GM12878 (cell line): ENCODE data around the gene NPB. TPM values are rescaled to one million over a fixed set of nuclear protein-coding genes. Genes with fewer than 3 reads are reported as not detected.

Experiments used
- ATAC-seq: fragments of 200-7000 bp; cut with Tn5 transposase; 3 replicates; pipeline ENCODE4 v1.9.1; 2020; ENCODE audit warnings: mild to moderate bottlenecking, moderate library complexity
- BruUV-seq: library from RNA; stranded (reverse); fragments of 400-500 nt; replicated peaks from 2 replicates; lab custom pipeline; 2021; lab: Mats Ljungman, UMichigan
- CTCF ChIA-PET: fragments of 300-600 bp; sonication (Branson Sonifier 250); formaldehyde crosslinking; extraction: SDS; loops from one replicate; lab custom pipeline; 2021; ENCODE audit warnings: inconsistent platforms; lab: Yijun Ruan, JAX
- POLR2A ChIA-PET: fragments of 350-600 bp; formaldehyde crosslinking; extraction: SDS; loops from one replicate; lab custom pipeline; 2021; ENCODE audit warnings: inconsistent platforms; lab: Charles Lee
- RAD21 ChIA-PET: fragments of 300-600 bp; sonication (Branson Sonifier 250); formaldehyde crosslinking; loops from one replicate; lab custom pipeline; 2023; ENCODE audit warnings: antibody characterized with exemption; ENCODE audit not compliant: unreplicated experiment; lab: Charles Lee
- SMC1A ChIA-PET: fragments of 300-600 bp; sonication (Branson Sonifier 250); formaldehyde crosslinking; loops from one replicate; lab custom pipeline; 2023; ENCODE audit not compliant: unreplicated experiment, uncharacterized antibody; lab: Charles Lee
- DNase-seq: peaks from one replicate; pipeline ENCODE4 v3.0.0-alpha.2; 2011; ENCODE audit warnings: low read depth, low spot score
- FAIRE-seq: peaks from 3 replicates; lab custom pipeline; 2011; peaks lifted over from hg19 to GRCh38; lab: Jason Lieb, UNC
- H2AFZ ChIP-seq: 2 replicates; pipeline ENCODE4 v1.6.0; 2011; ENCODE audit warnings: low read depth, low read length, control low read depth; ENCODE audit not compliant: control insufficient read depth
- H3K27ac ChIP-seq: 2 replicates; pipeline ENCODE4 v1.5.1; 2011; ENCODE audit warnings: control low read depth; ENCODE audit not compliant: control insufficient read depth, insufficient read depth
- H3K27me3 ChIP-seq, 2 experiments: replicated peaks in 1 of 2; 2 replicates each; pipeline versions ENCODE4 v1.6.0 to v1.6.1; 2011; ENCODE audit warnings: low read length in 1 of 2; ENCODE audit not compliant: control insufficient read depth in 2 of 2, insufficient read depth in 2 of 2
- H3K36me3 ChIP-seq, 2 experiments: 2 replicates each; pipeline ENCODE4 v1.5.1; 2011; ENCODE audit warnings: low read length in 1 of 2; ENCODE audit not compliant: control insufficient read depth in 2 of 2, insufficient read depth in 2 of 2
- H3K4me1 ChIP-seq: 2 replicates; pipeline ENCODE4 v1.6.1; 2011; ENCODE audit warnings: mild to moderate bottlenecking, low read length, moderate library complexity, mixed read lengths; ENCODE audit not compliant: control insufficient read depth, insufficient read depth
- H3K4me2 ChIP-seq: 2 replicates; pipeline ENCODE4 v1.6.0; 2011; ENCODE audit warnings: control low read depth; ENCODE audit not compliant: control insufficient read depth, insufficient read depth
- H3K4me3 ChIP-seq: fragments of 200-600 bp; sonication (generic); 2 replicates; pipeline ENCODE4 v1.5.1; 2016
- H3K79me2 ChIP-seq: 2 replicates; pipeline ENCODE4 v1.6.0; 2011; ENCODE audit warnings: low read length; ENCODE audit not compliant: control insufficient read depth, insufficient read depth
- H3K9ac ChIP-seq: 2 replicates; pipeline ENCODE4 v1.8.0; 2011; ENCODE audit warnings: low read length, control low read depth, mixed read lengths; ENCODE audit not compliant: control insufficient read depth, insufficient read depth
- H3K9me3 ChIP-seq: replicated peaks from 3 replicates; pipeline ENCODE4 v1.5.1; 2011; ENCODE audit warnings: mild to moderate bottlenecking, low read length; ENCODE audit not compliant: control insufficient read depth, insufficient read depth
- H4K20me1 ChIP-seq: 2 replicates; pipeline ENCODE4 v1.6.0; 2011; ENCODE audit not compliant: control insufficient read depth, insufficient read depth
- CEBPB ChIP-seq, 2 experiments: fragments of 150-350 bp in 1 of 2; IDR thresholded peaks; 2 replicates each; pipeline ENCODE4 v1.6.1; 2012 to 2014; ENCODE audit warnings: low read depth in 2 of 2, low read length in 2 of 2, borderline replicate concordance in 1 of 2, inconsistent platforms in 1 of 2
- DPF2 ChIP-seq: fragments of 450-650 bp; IDR thresholded peaks from 2 replicates; pipeline ENCODE4 v1.6.1; 2017; ENCODE audit warnings: mild to moderate bottlenecking
- E4F1 ChIP-seq: fragments of 450-650 bp; IDR thresholded peaks from 2 replicates; pipeline ENCODE4 v1.6.1; 2018; ENCODE audit warnings: borderline replicate concordance, mild to moderate bottlenecking; ENCODE audit not compliant: partially characterized antibody
- EED ChIP-seq: sonication (generic); IDR thresholded peaks from 2 replicates; pipeline ENCODE4 v1.6.1; 2016; ENCODE audit warnings: antibody characterized with exemption, low read depth
- FOS ChIP-seq: IDR thresholded peaks from 3 replicates; pipeline ENCODE4 v1.6.1; 2011; ENCODE audit warnings: borderline replicate concordance; ENCODE audit not compliant: insufficient read length; ENCODE audit errors: extremely low read depth
- FOXK2 ChIP-seq: fragments of 450-650 bp; IDR thresholded peaks from 2 replicates; pipeline ENCODE4 v1.6.1; 2017; ENCODE audit warnings: mild to moderate bottlenecking, moderate library complexity
- HDAC6 ChIP-seq: fragments of 200-600 bp; sonication (generic); IDR thresholded peaks from one replicate; pipeline ENCODE4 v1.8.0; 2017; ENCODE audit warnings: antibody characterized with exemption; ENCODE audit not compliant: unreplicated experiment
- HDGF ChIP-seq: fragments of 450-650 bp; IDR thresholded peaks from 2 replicates; pipeline ENCODE4 v1.6.1; 2016; ENCODE audit warnings: antibody characterized with exemption
- KLF5 ChIP-seq: fragments of 450-650 bp; IDR thresholded peaks from 2 replicates; pipeline ENCODE4 v1.6.1; 2014; ENCODE audit warnings: mild to moderate bottlenecking; ENCODE audit not compliant: partially characterized antibody
- MEF2B ChIP-seq: fragments of 450-650 bp; IDR thresholded peaks from 2 replicates; pipeline ENCODE4 v1.6.1; 2018; ENCODE audit warnings: mild to moderate bottlenecking, moderate library complexity; ENCODE audit not compliant: partially characterized antibody, poor library complexity, severe bottlenecking
- PAX5 ChIP-seq: IDR thresholded peaks from 2 replicates; pipeline ENCODE4 v1.6.1; 2011; ENCODE audit warnings: low read depth, low read length, borderline replicate concordance
- PAX8 ChIP-seq: fragments of 450-650 bp; IDR thresholded peaks from 2 replicates; pipeline ENCODE4 v1.6.1; 2017; ENCODE audit warnings: mild to moderate bottlenecking, moderate library complexity
- RBBP5 ChIP-seq: fragments of 200-600 bp; sonication (generic); conservative IDR thresholded peaks from 2 replicates; pipeline ENCODE4 v1.6.1; 2016
- REST ChIP-seq: IDR thresholded peaks from 2 replicates; pipeline ENCODE4 v1.6.1; 2012; ENCODE audit warnings: mild to moderate bottlenecking, low read depth, low read length
- SUZ12 ChIP-seq: fragments of 200-600 bp; sonication (generic); IDR thresholded peaks from one replicate; pipeline ENCODE4 v1.6.1; 2018; ENCODE audit warnings: antibody characterized with exemption, mild to moderate bottlenecking; ENCODE audit not compliant: unreplicated experiment
- TCF7 ChIP-seq: IDR thresholded peaks from 2 replicates; pipeline ENCODE4 v1.6.1; 2014; ENCODE audit warnings: antibody characterized with exemption, borderline replicate concordance
- WGBS: methylation state at CpG from one replicate; pipeline ENCODE4 v1.1.6; 2016; ENCODE audit warnings: low lambda C conversion rate; ENCODE audit not compliant: insufficient replicate concordance, insufficient coverage; ENCODE audit errors: missing lambda C conversion rate; 5-methylcytosine and 5-hydroxymethylcytosine counted together
- in situ Hi-C: fragments of 300-500 bp; cut with MboI; formaldehyde crosslinking; loops from 9 replicates; pipeline ENCODE4 v1.14.3; 2018; ENCODE audit warnings: mixed read lengths
- intact Hi-C: fragments of 100-400 bp; cut with micrococcal nuclease; formaldehyde crosslinking; loops from one replicate; pipeline ENCODE4 v1.14.2; 2022; ENCODE audit not compliant: unreplicated experiment
- polyA plus RNA-seq, 11 experiments: library from polyadenylated mRNA; depleted of rRNA in 4 of 11; unstranded in 6 of 11; stranded (reverse) in 5 of 11; fragments of >200 nt; fragmentation: Nextera tagmentation in 4 of 11; fragmentation: Illumina TruSeq in 1 of 11; extraction: Ambion mirVana in 4 of 11; extraction: Trizol in 1 of 11; gene quantifications; 1 replicate in 1 of 11; 2 replicates in 10 of 11; pipeline versions ENCODE4 v1.2.1 to v1.2.3, GENCODE V29; 2011 to 2016; ENCODE audit warnings: inconsistent platforms in 2 of 11, missing spikeins in 2 of 11, low read depth in 1 of 11
- total RNA-seq, 4 experiments: library from RNA; depleted of rRNA in 3 of 4; stranded (reverse); fragments of >200 nt in 3 of 4; fragmentation: Illumina TruSeq in 1 of 4; extraction: Trizol in 1 of 4; gene quantifications; 2 replicates each; pipeline versions ENCODE4 v1.2.1 to v1.2.3, GENCODE V29; 2013 to 2021
- TF ChIP-seq, protein P1 (sequence below): fragments of 450-650 bp; IDR thresholded peaks from 2 replicates; pipeline ENCODE4 v1.6.1; 2014; ENCODE audit warnings: mild to moderate bottlenecking

NPB gene
- total and polyA plus RNA-seq, 10 of the 15 experiments (the other 5 are each of a cell fraction or from before 2014, with no cell fraction given) = 0.03 to 0.40 (median 0.15) TPM; not detected in 2

DNA sequence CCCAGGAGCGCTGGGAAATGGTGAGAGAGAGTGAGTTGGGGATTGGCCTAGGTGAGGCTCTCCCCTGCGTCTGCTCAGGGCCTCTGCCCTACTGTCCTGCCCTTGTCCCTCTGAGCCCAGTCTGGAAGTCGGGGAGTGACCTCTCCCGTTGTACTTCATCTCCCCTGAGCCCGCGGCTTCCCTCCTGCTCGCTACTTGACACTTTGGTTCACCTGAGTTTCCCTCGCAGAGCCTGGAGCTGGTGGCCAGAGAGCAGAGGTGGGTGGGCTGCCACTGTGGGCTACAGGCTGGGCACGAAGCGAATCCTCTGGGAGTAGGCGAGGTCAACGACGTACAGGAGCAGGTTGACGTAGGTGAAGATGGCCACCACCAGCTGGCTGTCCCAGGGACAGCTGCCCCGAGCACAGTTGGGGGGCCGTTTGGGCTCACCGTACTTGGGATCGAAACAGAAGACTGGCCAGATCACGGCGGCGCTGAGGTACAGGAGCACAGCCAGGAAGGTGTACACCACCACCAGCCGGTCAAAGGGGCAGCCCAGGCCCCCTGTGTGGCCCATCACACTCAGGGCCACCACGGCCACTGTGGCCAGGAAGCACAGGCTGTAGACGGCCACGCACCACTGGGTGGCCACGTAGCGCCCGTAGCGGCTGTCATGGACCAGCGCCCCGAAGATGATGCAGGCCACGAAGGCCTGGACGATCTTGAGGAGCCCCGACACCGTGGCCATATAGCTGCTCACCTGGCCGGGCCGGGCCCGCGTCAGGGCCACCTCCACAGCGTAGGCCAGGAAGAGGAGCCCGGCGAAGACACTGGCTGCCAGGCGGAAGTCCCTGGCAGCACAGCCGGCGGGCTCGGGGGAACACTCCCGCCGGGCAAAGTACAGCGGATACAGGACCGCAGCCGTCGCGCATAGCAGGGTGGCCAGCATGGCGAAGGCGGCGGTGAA lies 38.8 kb downstream of the NPB start:
- ChIA-PET POLR2A (no interaction called here), SMC1A (no interaction called here), RAD21 (no interaction called here), CTCF (no interaction called here)
- ATAC-seq (no peak), DNase-seq (no peak), FAIRE-seq (no peak)
- H3K9ac ChIP-seq = no peak overlapping the region
- H3K36me3 ChIP-seq = no peaks in the 10 kb centered on the region
- in situ Hi-C loops = no loop called here
- intact Hi-C loops = no loop called here
- H3K27me3 ChIP-seq = no peaks in the 10 kb centered on the region
- no peak overlapping the region for H3K4me2 ChIP-seq
- H3K9me3 ChIP-seq = no peaks in the 10 kb centered on the region
- BruUV-seq = no TSS peak
- H3K79me2 ChIP-seq = peaks cover 10% of the 10 kb centered on the region
- H3K4me1 ChIP-seq = no peaks in the 10 kb centered on the region
- H3K4me3 ChIP-seq = no peak overlapping the region
- 72% methylated on average over 56 of the region's 56 CpGs for WGBS
- no peaks in the 10 kb centered on the region for H4K20me1 ChIP-seq
- H2AFZ ChIP-seq = no peak overlapping the region
- no peak overlapping the region for H3K27ac ChIP-seq
- no peak for TF ChIP-seq DPF2
- no peak for TF ChIP-seq HDGF
- TF ChIP-seq CEBPB (IDR thresholded peaks at IDR 0.05; ENCODE audit: borderline replicate concordance in 1 of 2, low read depth in 2 of 2, low read length in 2 of 2) = no peak
- TF ChIP-seq REST = no peak
- TF ChIP-seq E4F1 = no peak
- TF ChIP-seq, protein P1, sequence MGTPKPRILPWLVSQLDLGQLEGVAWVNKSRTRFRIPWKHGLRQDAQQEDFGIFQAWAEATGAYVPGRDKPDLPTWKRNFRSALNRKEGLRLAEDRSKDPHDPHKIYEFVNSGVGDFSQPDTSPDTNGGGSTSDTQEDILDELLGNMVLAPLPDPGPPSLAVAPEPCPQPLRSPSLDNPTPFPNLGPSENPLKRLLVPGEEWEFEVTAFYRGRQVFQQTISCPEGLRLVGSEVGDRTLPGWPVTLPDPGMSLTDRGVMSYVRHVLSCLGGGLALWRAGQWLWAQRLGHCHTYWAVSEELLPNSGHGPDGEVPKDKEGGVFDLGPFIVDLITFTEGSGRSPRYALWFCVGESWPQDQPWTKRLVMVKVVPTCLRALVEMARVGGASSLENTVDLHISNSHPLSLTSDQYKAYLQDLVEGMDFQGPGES = no peak
- TF ChIP-seq FOS = no peak
- TF ChIP-seq PAX8 = no peak
- no peak for TF ChIP-seq SUZ12
- TF ChIP-seq KLF5 = no peak
- TF ChIP-seq TCF7 = no peak
- no peak for TF ChIP-seq EED
- no peak for TF ChIP-seq RBBP5
- TF ChIP-seq PAX5 = no peak
- TF ChIP-seq MEF2B = no peak
- no peak for TF ChIP-seq HDAC6
- TF ChIP-seq FOXK2 = no peak
